Neural crest cell (in vitro differentiated cells): ENCODE results near the gene VANGL2. TPM values are rescaled to one million over a fixed set of nuclear protein-coding genes. Genes with fewer than 3 reads are reported as not detected.

ENCODE experiments used
- DNase-seq: peaks from one replicate; pipeline ENCODE4 v3.0.0; 2021; ENCODE audit warnings: low read depth, mixed read lengths, low spot score
- H3K27ac Mint-ChIP-seq: one replicate; pipeline ENCODE4 v1.8.0; 2021; ENCODE audit warnings: mild to moderate bottlenecking, mixed read lengths; ENCODE audit not compliant: unreplicated experiment
- H3K27me3 Mint-ChIP-seq: 2 replicates; pipeline ENCODE4 v1.8.0; 2021; ENCODE audit warnings: low read depth, mild to moderate bottlenecking, mixed read lengths
- H3K36me3 Mint-ChIP-seq: 2 replicates; pipeline ENCODE4 v1.8.0; 2021; ENCODE audit warnings: low read depth, mild to moderate bottlenecking, mixed read lengths
- H3K4me1 Mint-ChIP-seq: 2 replicates; pipeline ENCODE4 v1.8.0; 2021; ENCODE audit warnings: mixed read lengths
- H3K4me3 Mint-ChIP-seq: one replicate; pipeline ENCODE4 v1.8.0; 2021; ENCODE audit warnings: mild to moderate bottlenecking, mixed read lengths
- H3K9me3 Mint-ChIP-seq: 2 replicates; pipeline ENCODE4 v1.8.0; 2021; ENCODE audit warnings: mixed read lengths
- CTCF ChIP-seq: fragments of 200-600 bp; sonication (generic); conservative IDR thresholded peaks from 2 replicates; pipeline ENCODE4 v1.5.0; 2021; ENCODE audit warnings: antibody characterized with exemption, mild to moderate bottlenecking
- total RNA-seq: library from RNA; stranded (reverse); gene quantifications from 2 replicates; pipeline ENCODE4 v1.2.1, GENCODE V29; 2021

Gene VANGL2
- total RNA-seq, 1 donor from 2014 or later = 109 TPM

GRCh38 chr1:160357286-160358002 is 42.9 kb upstream of the VANGL2 start:
- no peak for TF ChIP-seq CTCF
- Mint-ChIP-seq H3K4me3 (no peak overlapping the region), H3K27ac (no peak overlapping the region), H3K9me3 (no peaks in the 10 kb centered on the region), H3K4me1 (peaks cover 20% of the 10 kb centered on the region), H3K27me3 (no peaks in the 10 kb centered on the region), H3K36me3 (peaks cover 27% of the 10 kb centered on the region)
- no peak for DNase-seq

DNA sequence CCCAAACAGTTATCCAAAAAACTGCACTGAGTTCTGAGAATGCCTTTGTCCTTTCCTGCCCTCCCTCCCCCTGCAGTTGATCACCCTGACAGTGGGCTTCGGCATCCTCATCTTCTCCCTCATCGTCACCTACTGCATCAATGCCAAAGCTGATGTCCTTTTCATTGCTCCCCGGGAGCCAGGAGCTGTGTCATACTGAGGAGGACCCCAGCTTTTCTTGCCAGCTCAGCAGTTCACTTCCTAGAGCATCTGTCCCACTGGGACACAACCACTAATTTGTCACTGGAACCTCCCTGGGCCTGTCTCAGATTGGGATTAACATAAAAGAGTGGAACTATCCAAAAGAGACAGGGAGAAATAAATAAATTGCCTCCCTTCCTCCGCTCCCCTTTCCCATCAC is 42.3 kb upstream of the VANGL2 start:
- Mint-ChIP-seq H3K27me3 (no peaks in the 10 kb centered on the region), H3K4me1 (peaks cover 26% of the 10 kb centered on the region), H3K27ac (peak overlapping the region; percentile 72), H3K9me3 (no peaks in the 10 kb centered on the region), H3K36me3 (peaks cover 27% of the 10 kb centered on the region), H3K4me3 (no peak overlapping the region)
- no peak for DNase-seq
- no peak for TF ChIP-seq CTCF

DNA sequence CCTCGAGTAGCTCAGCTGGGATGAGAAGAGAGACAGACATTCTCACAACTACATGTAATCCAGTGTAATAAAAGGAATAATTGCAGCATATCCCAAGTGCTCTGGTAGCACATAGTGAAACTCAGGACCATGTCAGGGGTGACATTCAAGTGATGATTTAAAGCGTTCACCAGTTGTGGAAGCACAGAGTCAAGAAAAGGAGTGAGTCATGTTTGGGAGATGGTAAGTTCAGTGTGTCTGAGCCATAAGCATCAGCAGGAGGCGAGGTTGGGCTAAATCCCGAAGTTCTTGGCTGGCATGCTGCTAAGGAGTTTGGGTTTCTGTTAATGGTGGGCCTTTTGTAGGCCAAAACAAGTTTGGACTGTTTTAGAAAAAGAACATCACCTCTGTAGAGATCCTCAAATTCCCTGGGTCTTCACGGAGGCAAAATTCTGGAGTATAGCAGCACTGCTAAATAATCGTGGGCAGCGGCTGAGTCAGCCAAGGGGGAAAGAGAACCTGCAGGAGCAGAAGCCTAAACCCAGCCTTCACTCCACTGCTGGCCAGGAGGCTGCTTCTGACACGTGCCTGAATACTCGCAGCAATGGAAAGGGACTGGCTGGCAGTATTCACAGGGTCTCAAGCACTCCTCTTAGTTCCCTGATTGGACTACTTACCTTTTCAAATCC is 40.7 kb upstream of the VANGL2 start:
- Mint-ChIP-seq H3K4me1 (peaks cover 40% of the 10 kb centered on the region), H3K27ac (no peak overlapping the region), H3K9me3 (no peaks in the 10 kb centered on the region), H3K36me3 (peaks cover 23% of the 10 kb centered on the region), H3K27me3 (no peaks in the 10 kb centered on the region), H3K4me3 (no peak overlapping the region)
- TF ChIP-seq CTCF = no peak
- no peak for DNase-seq

- Mint-ChIP-seq H3K27me3 (no peaks in the 10 kb centered on the region), H3K36me3 (peaks cover 23% of the 10 kb centered on the region), H3K4me3 (no peak overlapping the region), H3K9me3 (no peaks in the 10 kb centered on the region), H3K4me1 (peaks cover 40% of the 10 kb centered on the region), H3K27ac (peak overlapping the region; percentile 32)
- DNase-seq = no peak
- no peak for TF ChIP-seq CTCF
Measured at GRCh38 chr1:160360227-160360695, 40.1 kb upstream of the VANGL2 start.

GRCh38 chr1:160361199-160361598 is 39.2 kb upstream of the VANGL2 start:
- Mint-ChIP-seq H3K36me3 (peaks cover 20% of the 10 kb centered on the region), H3K27me3 (no peaks in the 10 kb centered on the region), H3K4me3 (no peak overlapping the region), H3K4me1 (peaks cover 46% of the 10 kb centered on the region), H3K27ac (peak overlapping the region; percentile 60), H3K9me3 (no peaks in the 10 kb centered on the region)
- DNase-seq = no peak
- no peak for TF ChIP-seq CTCF
